Tibial artery (tissue), 4 donors: Measurements from ENCODE around the gene SCN9A.

Experiments used
- DNase-seq, 2 donors: peaks; one replicate each; pipeline ENCODE4 v3.0.0-alpha.2; 2019
- H3K27ac ChIP-seq, 2 donors: fragments of 200-600 bp; sonication (generic) in 1 of 2; 1 replicate in 1 of 2; 2 replicates in 1 of 2; pipeline ENCODE4 v1.5.1; 2018 to 2019; ENCODE audit warnings: mild to moderate bottlenecking in 1 of 2
- H3K27me3 ChIP-seq, 2 donors: fragments of 200-600 bp; sonication (generic) in 1 of 2; one replicate each; pipeline versions ENCODE4 v1.5.1 to v1.6.0; 2016 to 2019
- H3K36me3 ChIP-seq, 3 donors: fragments of 200-600 bp; sonication (generic) in 2 of 3; one replicate each; pipeline ENCODE4 v1.5.1; 2016 to 2019; ENCODE audit warnings: mild to moderate bottlenecking in 2 of 3
- H3K4me1 ChIP-seq, 4 donors: fragments of 200-600 bp; sonication (generic) in 2 of 4; 1 replicate in 3 of 4; 2 replicates in 1 of 4; pipeline ENCODE4 v1.5.1; 2016 to 2019
- H3K4me3 ChIP-seq, 2 donors: fragments of 200-600 bp; sonication (generic) in 1 of 2; 1 replicate in 1 of 2; 2 replicates in 1 of 2; pipeline ENCODE4 v1.5.1; 2018 to 2019; ENCODE audit warnings: mild to moderate bottlenecking in 2 of 2
- H3K9me3 ChIP-seq, 3 donors: fragments of 200-600 bp; sonication (generic) in 1 of 3; one replicate each; pipeline ENCODE4 v1.5.1; 2016 to 2019
- CTCF ChIP-seq, 2 experiments: fragments of 200-600 bp in 1 of 2; fragments of 450-650 bp in 1 of 2; IDR thresholded peaks; one replicate each; pipeline ENCODE4 v1.5.1; 2017 to 2019; ENCODE audit warnings: antibody characterized with exemption in 2 of 2, mild to moderate bottlenecking in 1 of 2, moderate library complexity in 1 of 2
- intact Hi-C: fragments of 100-400 bp; cut with DNase I; formaldehyde crosslinking; loops from one replicate; pipeline ENCODE4 v1.15.0; 2023; ENCODE audit warnings: low total_unique reads

Gene SCN9A

GRCh38 chr2:166333801-166334200, 41.9 kb downstream of the SCN9A start:
- Histone ChIP-seq H3K36me3 (no peaks in the 10 kb centered on the region), H3K27me3 (no peaks in the 10 kb centered on the region), H3K4me1 (no peaks in the 10 kb centered on the region), H3K27ac (no peak overlapping the region), H3K9me3 (no peaks in the 10 kb centered on the region), H3K4me3 (no peak overlapping the region)
- no peak for DNase-seq
- no peak for TF ChIP-seq CTCF (IDR thresholded peaks at IDR 0.05)
- intact Hi-C loops = no loop called here

- no peak for DNase-seq
- H3K27me3 ChIP-seq = no peaks in the 10 kb centered on the region
- H3K36me3 ChIP-seq = no peaks in the 10 kb centered on the region
- no peak for TF ChIP-seq CTCF (IDR thresholded peaks at IDR 0.05)
- no peaks in the 10 kb centered on the region for H3K9me3 ChIP-seq
- H3K27ac ChIP-seq = no peak overlapping the region
- H3K4me3 ChIP-seq = no peak overlapping the region
- no peaks in the 10 kb centered on the region for H3K4me1 ChIP-seq
- intact Hi-C loops = no loop called here
Observed at GRCh38 chr2:166332106-166332505, 43.6 kb downstream of the SCN9A start.

- no peaks in the 10 kb centered on the region for H3K4me1 ChIP-seq
- intact Hi-C loops = no loop called here
- H3K9me3 ChIP-seq = no peaks in the 10 kb centered on the region
- no peak for DNase-seq
- no peaks in the 10 kb centered on the region for H3K36me3 ChIP-seq
- H3K27ac ChIP-seq = no peak overlapping the region
- H3K27me3 ChIP-seq = no peaks in the 10 kb centered on the region
- TF ChIP-seq CTCF (IDR thresholded peaks at IDR 0.05) = no peak
- no peak overlapping the region for H3K4me3 ChIP-seq
Observed at GRCh38 chr2:166331468-166331867, 44.3 kb downstream of the SCN9A start.

- Histone ChIP-seq H3K27ac (no peak overlapping the region), H3K27me3 (no peaks in the 10 kb centered on the region), H3K4me3 (no peak overlapping the region), H3K36me3 (no peaks in the 10 kb centered on the region), H3K4me1 (no peaks in the 10 kb centered on the region), H3K9me3 (no peaks in the 10 kb centered on the region)
- TF ChIP-seq CTCF (IDR thresholded peaks at IDR 0.05) = no peak
- no peak for DNase-seq
- intact Hi-C loops = no loop called here
Observed at GRCh38 chr2:166329465-166329864, 46.3 kb downstream of the SCN9A start.

GRCh38 chr2:166328147-166328546, 47.6 kb downstream of the SCN9A start:
- Histone ChIP-seq H3K27ac (no peak overlapping the region), H3K4me3 (no peak overlapping the region), H3K9me3 (no peaks in the 10 kb centered on the region), H3K27me3 (no peaks in the 10 kb centered on the region), H3K36me3 (no peaks in the 10 kb centered on the region), H3K4me1 (no peaks in the 10 kb centered on the region)
- intact Hi-C loops = no loop called here
- no peak for DNase-seq
- TF ChIP-seq CTCF (IDR thresholded peaks at IDR 0.05) = no peak

GRCh38 chr2:166321076-166321475, 54.7 kb downstream of the SCN9A start:
- H3K36me3 ChIP-seq = no peaks in the 10 kb centered on the region
- no peak for DNase-seq
- no peak overlapping the region for H3K27ac ChIP-seq
- no peak overlapping the region for H3K4me3 ChIP-seq
- no peaks in the 10 kb centered on the region for H3K9me3 ChIP-seq
- TF ChIP-seq CTCF (IDR thresholded peaks at IDR 0.05) = no peak
- no peaks in the 10 kb centered on the region for H3K4me1 ChIP-seq
- intact Hi-C loops = no loop called here
- no peaks in the 10 kb centered on the region for H3K27me3 ChIP-seq
